DMS 273 (cell line): ENCODE measurements around the gene ENPP1.
A peak's percentile ranks its signal among the peaks of the same experiment; 100 is the strongest.

Experiments used
- DNase-seq: peaks from one replicate; lab custom pipeline; 2025; ENCODE audit not compliant: unreplicated experiment; lab: John Stamatoyannopoulos, UW

Gene ENPP1

DNA sequence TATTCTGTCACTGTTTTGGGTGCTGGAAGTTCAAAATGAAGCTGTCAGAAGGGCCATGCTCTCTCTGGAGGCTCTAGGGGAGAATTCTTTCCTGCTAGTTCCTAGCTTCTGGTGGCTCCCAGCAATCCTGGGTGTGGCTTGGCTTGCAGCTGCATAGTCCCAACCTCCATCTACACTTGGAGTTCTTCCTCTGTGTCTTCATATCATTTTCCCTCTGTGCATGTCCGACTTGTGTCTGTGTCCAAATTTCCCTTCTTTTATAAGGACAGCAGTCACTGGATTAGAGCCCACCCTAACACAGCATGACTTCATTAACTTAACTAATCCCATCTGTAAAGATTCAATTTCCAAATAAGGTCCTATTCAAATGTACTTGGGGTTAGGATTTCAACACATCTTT is 23.3 kb upstream of the ENPP1 start:
- DNase-seq, result no peak

DNA sequence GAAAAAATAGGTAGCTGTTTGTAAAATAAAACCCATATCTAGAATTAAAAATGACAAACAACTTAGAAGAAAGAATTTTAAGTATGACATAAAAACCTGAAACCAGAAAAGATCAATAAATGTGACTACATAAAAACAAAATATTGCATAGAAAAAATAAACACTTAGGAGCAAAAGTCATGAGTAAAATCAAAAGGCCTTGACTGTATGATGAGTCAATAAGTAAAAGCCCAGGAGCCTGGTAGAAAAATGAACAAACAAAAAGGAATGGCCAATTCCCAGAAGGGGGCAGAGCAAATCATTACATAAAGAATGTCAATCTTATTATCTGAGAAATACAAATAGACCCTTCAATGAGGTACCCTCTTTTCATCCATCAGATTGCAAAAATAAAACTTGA is 20.7 kb upstream of the ENPP1 start:
- no peak for DNase-seq

DNA sequence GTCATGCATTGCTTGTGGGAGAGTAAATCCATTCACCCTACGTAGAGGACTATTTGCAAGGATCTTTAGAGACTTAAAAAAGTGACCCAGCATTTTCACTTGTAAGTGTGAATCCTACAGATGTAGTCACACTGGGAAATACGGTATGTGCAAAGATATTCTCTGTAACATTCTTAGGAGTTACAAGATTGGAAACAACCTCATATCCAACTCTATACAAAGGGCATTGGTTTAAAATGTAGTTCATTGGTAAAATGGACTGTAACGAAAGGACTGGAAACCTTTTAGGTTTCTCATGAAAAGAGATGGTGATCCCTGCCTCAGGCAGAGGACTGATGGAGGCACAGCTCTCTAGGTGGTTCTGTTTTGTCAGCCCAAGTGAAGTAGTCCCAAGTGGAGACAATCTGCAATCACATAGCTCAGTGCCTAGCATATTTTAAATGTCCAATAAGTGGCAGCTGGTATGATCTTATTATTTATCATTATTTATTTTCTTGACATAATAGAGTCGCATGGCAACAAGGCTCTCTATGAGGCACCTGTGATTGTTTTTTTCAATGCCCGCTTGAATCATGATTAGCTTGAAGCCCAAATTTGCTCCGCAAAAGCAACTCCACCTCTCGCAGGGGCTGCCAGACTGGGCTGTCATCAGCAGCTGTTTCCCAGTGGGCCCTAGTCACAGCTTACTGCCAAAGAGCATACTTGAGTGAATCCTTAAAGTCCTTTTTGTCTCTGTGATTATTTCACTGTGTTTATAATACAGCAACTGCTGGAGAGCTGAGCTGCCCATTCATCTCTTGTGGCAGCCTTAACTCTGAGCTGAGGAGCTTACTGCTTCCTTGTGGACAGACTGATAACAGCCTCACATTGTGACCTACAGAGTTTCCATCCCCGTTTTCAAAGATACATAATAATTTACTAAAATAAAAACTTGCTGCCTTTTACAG is 19.8 kb upstream of the ENPP1 start:
- peak; percentile 34 for DNase-seq

GRCh38 chr6:131789219-131789618 is 18.6 kb upstream of the ENPP1 start:
- DNase-seq, result no peak

DNA sequence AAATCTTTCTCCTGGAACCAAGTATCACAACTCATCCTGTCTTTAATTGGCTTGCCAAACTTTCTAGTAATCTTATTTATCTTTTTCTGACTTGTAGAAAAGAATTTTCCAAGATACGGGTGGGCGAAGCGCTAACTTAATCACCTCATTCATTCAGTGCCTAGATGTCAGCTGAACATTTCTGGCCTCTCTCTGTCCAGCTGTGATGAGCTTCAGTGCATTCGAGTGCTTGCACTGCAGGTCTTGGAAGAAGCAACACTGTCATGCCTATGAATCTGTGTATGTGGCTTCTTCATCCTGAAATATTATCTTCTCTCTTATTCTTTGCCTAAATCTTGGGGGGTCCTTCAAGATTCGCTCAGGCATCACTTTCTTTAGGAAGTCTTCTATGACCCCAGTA is 16.3 kb upstream of the ENPP1 start:
- DNase-seq, result no peak

DNA sequence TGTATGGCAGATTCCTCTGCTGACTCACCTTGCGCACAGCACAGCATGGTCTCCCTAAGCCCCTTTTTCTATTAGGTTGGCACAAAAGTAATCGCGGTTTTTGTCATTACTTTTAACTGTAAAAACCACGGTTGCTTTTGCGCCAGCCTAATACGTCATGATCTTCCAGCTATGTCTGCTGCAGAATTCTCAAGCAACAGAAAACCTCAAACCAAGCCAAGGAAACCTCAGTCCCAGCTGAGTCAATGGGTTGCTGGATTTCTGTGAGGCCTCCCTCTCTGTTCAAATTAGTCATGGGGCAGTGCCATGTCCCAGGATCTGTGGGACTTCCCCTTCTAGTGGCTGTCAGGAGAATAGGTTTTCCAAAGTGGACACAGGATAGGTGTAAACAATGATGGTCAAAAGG is 15.7 kb upstream of the ENPP1 start:
- no peak for DNase-seq

- DNase-seq, result no peak
Observed at GRCh38 chr6:131795366-131795765, 12.5 kb upstream of the ENPP1 start.

- no peak for DNase-seq
Observed at GRCh38 chr6:131802347-131802746, 5.5 kb upstream of the ENPP1 start.

GRCh38 chr6:131803007-131803769 is 4.6 kb upstream of the ENPP1 start:
- DNase-seq, result no peak

- DNase-seq, result no peak
Observed at GRCh38 chr6:131804131-131804530, 3.7 kb upstream of the ENPP1 start.

DNA sequence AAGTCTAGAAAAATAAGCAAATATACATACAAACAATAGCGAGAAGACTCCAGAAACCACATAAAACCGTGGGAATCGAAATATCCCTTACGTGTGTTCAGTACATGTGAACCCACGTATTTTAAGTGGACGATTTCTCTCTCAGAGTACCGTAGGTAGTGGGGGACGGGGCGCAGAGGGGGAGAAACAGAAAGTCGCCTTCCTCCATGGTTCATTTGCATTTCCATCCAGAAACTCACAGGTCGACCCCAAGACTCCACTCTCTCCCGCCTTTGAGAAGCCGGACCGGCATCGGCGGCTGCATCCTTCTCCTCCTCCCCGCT is 538 bp upstream of the ENPP1 start:
- no peak for DNase-seq

GRCh38 chr6:131808460-131809269 is 845 bp downstream of the ENPP1 start:
- DNase-seq, result no peak

- DNase-seq, result no peak
Observed at GRCh38 chr6:131811500-131811899, 3.7 kb downstream of the ENPP1 start.

DNA sequence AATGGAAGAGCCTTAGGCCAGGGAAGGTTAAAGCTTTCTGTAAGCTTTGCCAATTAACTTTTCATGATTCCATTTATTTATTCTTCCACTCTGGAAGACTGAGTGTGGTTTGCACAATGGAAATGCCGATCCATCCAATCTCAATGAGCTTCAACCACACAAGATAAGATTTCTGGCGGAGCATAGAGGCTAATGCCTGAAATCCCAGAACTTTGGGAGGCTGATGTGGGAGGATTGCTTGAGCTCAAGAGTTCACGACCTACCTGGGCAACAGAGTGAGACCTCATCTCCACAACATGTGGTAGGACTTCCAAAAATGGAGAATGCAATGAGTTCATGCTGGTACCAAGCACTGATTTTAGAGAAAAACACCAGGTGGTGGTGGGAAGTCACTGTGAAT is 6.2 kb downstream of the ENPP1 start:
- no peak for DNase-seq

GRCh38 chr6:131816869-131817268 is 9.0 kb downstream of the ENPP1 start:
- DNase-seq, result no peak

DNA sequence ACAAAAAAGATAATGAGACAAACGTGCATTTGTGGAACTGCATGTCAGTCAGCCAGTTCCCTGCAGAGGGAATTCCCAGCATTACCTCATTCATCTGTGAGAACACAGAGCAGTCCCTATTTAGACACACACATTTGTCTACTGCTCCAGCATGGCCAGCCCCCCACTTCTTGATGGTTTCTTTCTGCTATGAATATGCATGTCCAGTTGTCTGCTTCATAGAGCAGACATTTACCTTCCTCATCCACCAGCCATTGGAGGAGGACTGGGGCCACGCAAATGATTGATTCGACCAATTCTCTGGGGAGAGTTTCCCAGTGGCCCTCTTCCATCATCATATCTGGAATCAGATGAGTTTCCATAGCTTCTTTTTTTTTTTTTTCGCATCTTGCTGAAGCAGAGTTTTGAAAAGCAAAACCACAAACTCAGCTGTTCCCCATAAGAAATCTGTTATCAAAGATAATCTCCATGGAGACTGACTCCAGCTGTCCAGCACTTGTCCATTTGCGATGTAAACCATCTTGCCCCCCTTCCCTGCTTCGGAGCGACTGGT is 11.8 kb downstream of the ENPP1 start:
- peak; percentile 81 for DNase-seq

GRCh38 chr6:131821010-131821807 is 13.4 kb downstream of the ENPP1 start:
- DNase-seq, result peak; percentile 16

DNA sequence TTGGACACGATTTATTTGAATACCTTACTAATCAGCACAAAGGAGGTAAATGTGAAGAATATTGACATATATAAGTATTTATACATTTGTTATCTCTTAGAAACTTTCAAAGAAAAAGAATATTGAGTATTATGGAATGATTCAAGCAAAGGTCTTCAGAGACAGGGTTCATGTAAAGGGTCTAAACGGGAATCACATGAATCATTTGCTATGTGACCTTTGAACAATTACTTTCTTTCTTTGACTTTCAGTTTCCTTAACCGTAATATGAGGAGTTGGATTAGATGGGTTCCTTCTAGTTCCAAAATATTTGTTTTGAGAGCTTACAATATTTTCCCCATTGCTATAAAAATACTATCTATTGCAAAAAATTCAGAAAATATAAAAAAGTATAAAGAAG is 14.3 kb downstream of the ENPP1 start:
- DNase-seq, result no peak

- DNase-seq, result peak; percentile 10
Observed at GRCh38 chr6:131823276-131823902, 15.6 kb downstream of the ENPP1 start.

DNA sequence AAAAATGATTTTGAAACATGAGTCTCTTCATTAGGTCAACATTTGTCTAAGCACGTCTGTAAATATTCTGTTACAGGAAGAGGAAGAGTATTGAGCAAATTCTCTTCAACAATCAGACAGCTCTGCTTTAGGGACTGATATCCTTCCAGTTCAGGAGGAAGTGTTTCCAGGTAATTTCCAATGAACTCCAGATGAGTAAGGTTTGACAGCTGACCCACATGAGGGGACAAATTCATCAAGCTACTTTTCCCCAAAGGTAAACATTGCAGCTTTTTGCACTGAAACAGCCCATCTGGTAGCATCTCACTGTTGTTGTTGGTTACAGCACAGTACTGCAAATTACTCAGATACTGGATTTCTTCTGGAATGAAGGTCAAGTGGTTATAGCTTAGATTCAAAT is 18.1 kb downstream of the ENPP1 start:
- peak; percentile 18 for DNase-seq
